ENCODE data around the gene ANO4.

ANO4 gene

DNA sequence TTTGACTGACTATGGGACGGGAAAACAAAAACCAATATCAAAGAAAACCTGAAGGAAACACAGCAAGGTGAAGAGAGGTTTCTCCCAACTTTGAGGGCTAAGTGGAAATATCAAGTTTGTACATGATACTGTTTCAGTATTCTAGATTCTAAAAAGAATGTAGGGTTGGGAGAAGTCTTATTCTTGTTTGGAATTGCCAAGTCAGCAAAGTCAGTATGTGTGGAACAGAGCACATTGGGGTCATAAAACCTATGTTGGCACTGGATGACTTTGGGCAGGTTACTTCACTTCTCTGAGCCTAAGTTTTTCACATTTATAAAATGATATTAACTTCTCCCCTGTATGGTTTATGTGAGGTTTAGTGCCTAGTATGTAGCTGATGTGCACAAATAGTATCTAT, 182.2 kb downstream of the ANO4 start (continued):
- TF ChIP-seq ZNF677 (tag by site-specific recombination; IDR thresholded peaks at IDR 0.05): no peak
- TF ChIP-seq SALL2 (tag by site-specific recombination; IDR thresholded peaks at IDR 0.05; ENCODE audit: borderline replicate concordance): no peak
- no peak for TF ChIP-seq ZNF302 (tag by site-specific recombination; IDR thresholded peaks at IDR 0.05; ENCODE audit: low read depth)
- TF ChIP-seq ZNF704 (tag by site-specific recombination; IDR thresholded peaks at IDR 0.05): no peak
- TF ChIP-seq ZNF292 (tag by site-specific recombination; IDR thresholded peaks at IDR 0.05; ENCODE audit: borderline replicate concordance, low read depth): no peak
- no peak for TF ChIP-seq ZNF311 (tag by site-specific recombination; IDR thresholded peaks at IDR 0.05; ENCODE audit: borderline replicate concordance)
- TF ChIP-seq ZNF585B (tag by site-specific recombination; IDR thresholded peaks at IDR 0.05): no peak
- TF ChIP-seq ZNF558 (tag by site-specific recombination; IDR thresholded peaks at IDR 0.05): no peak
- no peak for TF ChIP-seq ZNF121 (tag by site-specific recombination; IDR thresholded peaks at IDR 0.05)
- TF ChIP-seq ZNF239 (tag by site-specific recombination; IDR thresholded peaks at IDR 0.05): no peak
- TF ChIP-seq HOXD13 (CRISPR knock-in tag; IDR thresholded peaks at IDR 0.05; ENCODE audit: borderline replicate concordance): no peak
- TF ChIP-seq BCL11B (tag by site-specific recombination; IDR thresholded peaks at IDR 0.05; ENCODE audit: low read depth): no peak
- TF ChIP-seq ZNF621 (tag by site-specific recombination; IDR thresholded peaks at IDR 0.05): no peak
- TF ChIP-seq OVOL3 (tag by site-specific recombination; IDR thresholded peaks at IDR 0.05): no peak
- TF ChIP-seq ZNF707 (tag by site-specific recombination; IDR thresholded peaks at IDR 0.05): no peak

DNA sequence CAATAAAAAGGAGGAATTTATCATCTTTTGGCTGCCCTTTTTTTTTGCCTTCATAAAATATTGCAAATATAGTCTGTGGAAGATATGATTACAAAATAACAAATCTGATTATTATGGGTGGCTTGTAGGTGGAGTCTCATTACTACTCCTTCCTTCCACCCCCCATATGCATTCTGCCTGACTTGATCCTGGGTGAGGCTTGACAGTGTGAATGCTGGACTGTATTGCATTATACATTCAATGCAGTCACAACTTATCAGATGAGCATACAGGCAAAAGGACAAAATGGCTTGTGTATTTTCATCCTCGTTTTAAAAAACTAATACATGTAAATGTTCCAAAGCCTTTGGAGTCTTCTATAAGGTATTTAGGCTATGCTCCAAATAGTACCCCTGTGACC, 186.3 kb downstream of the ANO4 start:
- Histone ChIP-seq H3K4me3 (ENCODE audit: low read depth, low read length) (no peak overlapping the region), H3K27ac (ENCODE audit: extremely low read depth, low read depth, low read length) (no peak overlapping the region), H3K9me3 (ENCODE audit: control insufficient read depth, insufficient read depth, low read depth, low read length) (no peaks in the 10 kb centered on the region), H3K36me3 (ENCODE audit: control insufficient read depth in 2 of 2, insufficient read depth in 1 of 2, low read length in 2 of 2) (no peaks in the 10 kb centered on the region), H3K4me1 (ENCODE audit: control insufficient read depth, insufficient read depth, low read length) (no peaks in the 10 kb centered on the region)
- POLR2A ChIA-PET: no interaction called here
- CTCF ChIA-PET: no interaction called here
- TF ChIP-seq ZNF398 (tag by site-specific recombination; IDR thresholded peaks at IDR 0.05): no peak

DNA sequence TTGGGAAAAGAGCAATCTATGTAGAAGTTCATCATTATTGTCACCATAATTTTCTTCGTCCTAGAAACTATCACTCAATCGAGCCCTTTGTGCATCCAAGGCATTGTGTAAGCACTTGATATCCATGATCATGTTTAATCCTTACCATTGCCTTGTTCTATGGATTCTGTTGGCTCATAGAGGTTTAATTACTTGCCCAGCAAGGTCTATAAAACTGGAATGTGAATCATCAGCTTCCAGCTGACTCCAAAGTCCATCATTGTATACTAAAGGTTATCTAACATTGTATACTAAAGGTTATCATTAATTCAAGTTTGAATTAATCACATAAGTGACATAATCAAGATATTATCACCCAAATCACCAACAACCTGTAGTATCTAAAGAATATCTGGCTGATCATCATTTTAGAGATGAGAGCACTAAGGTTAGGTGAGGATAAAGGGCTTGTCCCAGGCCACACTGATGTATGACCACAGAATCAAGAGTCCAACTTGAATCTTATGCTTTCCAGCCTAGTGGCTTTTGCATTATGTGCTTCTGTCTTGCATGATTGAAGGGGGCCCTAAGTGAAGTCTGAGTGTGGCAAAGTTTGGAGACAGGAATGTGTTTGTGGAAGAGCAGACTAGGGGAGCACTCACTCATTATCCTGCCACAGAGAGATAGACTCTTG, 188.1 kb downstream of the ANO4 start:
- ChIA-PET POLR2A (no interaction called here), CTCF (no interaction called here)
- Histone ChIP-seq H3K4me3 (ENCODE audit: low read depth, low read length) (no peak overlapping the region), H3K36me3 (ENCODE audit: control insufficient read depth in 2 of 2, insufficient read depth in 1 of 2, low read length in 2 of 2) (no peaks in the 10 kb centered on the region), H3K4me1 (ENCODE audit: control insufficient read depth, insufficient read depth, low read length) (no peaks in the 10 kb centered on the region), H3K27ac (ENCODE audit: extremely low read depth, low read depth, low read length) (no peak overlapping the region), H3K9me3 (ENCODE audit: control insufficient read depth, insufficient read depth, low read depth, low read length) (no peaks in the 10 kb centered on the region)
- TF ChIP-seq ZNF223 (tag by site-specific recombination; IDR thresholded peaks at IDR 0.05) (no peak), ZXDB (tag by site-specific recombination; IDR thresholded peaks at IDR 0.05) (no peak), ZFHX2 (tag by site-specific recombination; conservative IDR thresholded peaks at IDR 0.05) (no peak), ZNF292 (tag by site-specific recombination; IDR thresholded peaks at IDR 0.05; ENCODE audit: borderline replicate concordance, low read depth) (no peak), ZSCAN5A (tag by site-specific recombination; IDR thresholded peaks at IDR 0.05) (no peak), SCRT2 (tag by site-specific recombination; IDR thresholded peaks at IDR 0.05) (no peak), KLF7 (tag by site-specific recombination; IDR thresholded peaks at IDR 0.05; ENCODE audit: borderline replicate concordance) (no peak), ZNF121 (tag by site-specific recombination; IDR thresholded peaks at IDR 0.05) (no peak), ZSCAN18 (tag by site-specific recombination; IDR thresholded peaks at IDR 0.05) (no peak), ZNF707 (tag by site-specific recombination; IDR thresholded peaks at IDR 0.05) (no peak), KLF16 (tag by site-specific recombination; IDR thresholded peaks at IDR 0.05) (no peak)
- TF ChIP-seq, protein P1, sequence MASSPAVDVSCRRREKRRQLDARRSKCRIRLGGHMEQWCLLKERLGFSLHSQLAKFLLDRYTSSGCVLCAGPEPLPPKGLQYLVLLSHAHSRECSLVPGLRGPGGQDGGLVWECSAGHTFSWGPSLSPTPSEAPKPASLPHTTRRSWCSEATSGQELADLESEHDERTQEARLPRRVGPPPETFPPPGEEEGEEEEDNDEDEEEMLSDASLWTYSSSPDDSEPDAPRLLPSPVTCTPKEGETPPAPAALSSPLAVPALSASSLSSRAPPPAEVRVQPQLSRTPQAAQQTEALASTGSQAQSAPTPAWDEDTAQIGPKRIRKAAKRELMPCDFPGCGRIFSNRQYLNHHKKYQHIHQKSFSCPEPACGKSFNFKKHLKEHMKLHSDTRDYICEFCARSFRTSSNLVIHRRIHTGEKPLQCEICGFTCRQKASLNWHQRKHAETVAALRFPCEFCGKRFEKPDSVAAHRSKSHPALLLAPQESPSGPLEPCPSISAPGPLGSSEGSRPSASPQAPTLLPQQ (tag by site-specific recombination; IDR thresholded peaks at IDR 0.05): no peak

Data from HEK293 (cell line).